HG02870 (cell line): ENCODE measurements around the gene UNC93B1.

Source experiments
- ATAC-seq: cut with Tn5 transposase; IDR thresholded peaks from one replicate; pipeline ENCODE4 v1.9.1; 2021; ENCODE audit warnings: mild to moderate bottlenecking, moderate library complexity; ENCODE audit not compliant: unreplicated experiment

Gene UNC93B1

GRCh38 chr11:68024508-68024907, 20.6 kb upstream of the UNC93B1 start:
- ATAC-seq: no peak

- ATAC-seq: no peak
Observed at GRCh38 chr11:68022531-68022930, 18.6 kb upstream of the UNC93B1 start.

GRCh38 chr11:68021167-68021787, 17.4 kb upstream of the UNC93B1 start:
- ATAC-seq: no peak

GRCh38 chr11:68020575-68020974, 16.7 kb upstream of the UNC93B1 start:
- ATAC-seq: no peak

- no peak for ATAC-seq
Observed at GRCh38 chr11:68019486-68019885, 15.6 kb upstream of the UNC93B1 start.

GRCh38 chr11:68018730-68019190, 14.9 kb upstream of the UNC93B1 start:
- ATAC-seq: no peak

- no peak for ATAC-seq
Observed at GRCh38 chr11:68017980-68018729, 14.3 kb upstream of the UNC93B1 start.

GRCh38 chr11:68016904-68017817, 13.3 kb upstream of the UNC93B1 start:
- ATAC-seq: no peak

GRCh38 chr11:68016161-68016903, 12.4 kb upstream of the UNC93B1 start:
- ATAC-seq: no peak

GRCh38 chr11:68015467-68015866, 11.6 kb upstream of the UNC93B1 start:
- ATAC-seq: no peak

- ATAC-seq: no peak
Observed at GRCh38 chr11:68014947-68015447, 11.1 kb upstream of the UNC93B1 start.

GRCh38 chr11:68014157-68014946, 10.5 kb upstream of the UNC93B1 start:
- ATAC-seq: no peak

GRCh38 chr11:68013611-68014156, 9.8 kb upstream of the UNC93B1 start:
- no peak for ATAC-seq

- ATAC-seq: no peak
Observed at GRCh38 chr11:68012843-68013610, 9.1 kb upstream of the UNC93B1 start.

GRCh38 chr11:68012044-68012842, 8.3 kb upstream of the UNC93B1 start:
- ATAC-seq: no peak

- no peak for ATAC-seq
Observed at GRCh38 chr11:68011051-68011943, 7.4 kb upstream of the UNC93B1 start.
